GM12873 (cell line): ENCODE measurements around the gene PSMC1.

ENCODE experiments used
- TF ChIP-seq, protein P1 (sequence below): IDR thresholded peaks from 2 replicates; pipeline ENCODE4 v1.5.1; 2012; ENCODE audit warnings: low read depth, mild to moderate bottlenecking, moderate library complexity, low read length, control low read depth; ENCODE audit not compliant: insufficient read depth; ENCODE audit errors: missing control alignments

PSMC1 gene

DNA sequence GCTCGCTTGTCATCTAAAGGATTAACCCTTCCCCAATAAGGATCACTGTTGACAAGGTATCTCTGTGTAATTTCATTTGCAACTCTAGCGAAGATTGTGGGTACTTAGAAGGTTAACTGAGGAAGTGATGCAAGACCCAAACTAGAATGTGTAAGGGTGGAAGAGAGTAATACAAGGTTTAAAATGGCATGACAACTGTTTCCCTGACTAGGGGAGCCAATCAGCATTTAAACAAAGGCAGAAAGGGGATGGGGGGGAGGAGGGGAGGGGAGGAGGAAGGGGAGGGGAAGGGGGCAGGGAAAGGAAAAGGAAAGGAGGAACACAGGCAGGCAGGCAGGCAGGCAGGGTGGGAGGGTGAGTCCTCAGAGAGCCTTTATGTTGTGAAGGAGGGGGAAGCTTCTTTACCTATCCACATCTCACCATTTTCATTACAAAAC, 44.3 kb downstream of the PSMC1 start:
- TF ChIP-seq, protein P1, sequence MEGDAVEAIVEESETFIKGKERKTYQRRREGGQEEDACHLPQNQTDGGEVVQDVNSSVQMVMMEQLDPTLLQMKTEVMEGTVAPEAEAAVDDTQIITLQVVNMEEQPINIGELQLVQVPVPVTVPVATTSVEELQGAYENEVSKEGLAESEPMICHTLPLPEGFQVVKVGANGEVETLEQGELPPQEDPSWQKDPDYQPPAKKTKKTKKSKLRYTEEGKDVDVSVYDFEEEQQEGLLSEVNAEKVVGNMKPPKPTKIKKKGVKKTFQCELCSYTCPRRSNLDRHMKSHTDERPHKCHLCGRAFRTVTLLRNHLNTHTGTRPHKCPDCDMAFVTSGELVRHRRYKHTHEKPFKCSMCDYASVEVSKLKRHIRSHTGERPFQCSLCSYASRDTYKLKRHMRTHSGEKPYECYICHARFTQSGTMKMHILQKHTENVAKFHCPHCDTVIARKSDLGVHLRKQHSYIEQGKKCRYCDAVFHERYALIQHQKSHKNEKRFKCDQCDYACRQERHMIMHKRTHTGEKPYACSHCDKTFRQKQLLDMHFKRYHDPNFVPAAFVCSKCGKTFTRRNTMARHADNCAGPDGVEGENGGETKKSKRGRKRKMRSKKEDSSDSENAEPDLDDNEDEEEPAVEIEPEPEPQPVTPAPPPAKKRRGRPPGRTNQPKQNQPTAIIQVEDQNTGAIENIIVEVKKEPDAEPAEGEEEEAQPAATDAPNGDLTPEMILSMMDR = no peak

DNA sequence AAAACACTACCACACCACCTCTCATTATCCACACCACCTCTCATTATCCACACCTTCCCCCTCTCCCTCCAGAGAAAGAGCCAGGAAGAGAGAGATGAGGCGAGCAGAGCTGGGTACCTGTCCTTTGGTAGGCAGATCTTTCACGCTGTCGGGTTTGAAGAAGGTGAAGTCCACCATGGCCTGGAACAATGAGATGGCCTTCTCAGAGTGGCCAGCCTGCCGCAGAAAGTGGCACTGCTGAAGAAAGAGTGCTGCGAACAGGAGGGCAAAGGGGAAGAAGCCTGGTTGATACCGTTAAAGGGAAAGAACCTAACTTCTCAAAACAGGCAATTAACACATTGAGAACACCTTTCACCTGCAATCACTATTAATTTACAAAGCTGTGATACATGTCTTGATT, 44.8 kb downstream of the PSMC1 start:
- TF ChIP-seq, protein P1 = no peak

DNA sequence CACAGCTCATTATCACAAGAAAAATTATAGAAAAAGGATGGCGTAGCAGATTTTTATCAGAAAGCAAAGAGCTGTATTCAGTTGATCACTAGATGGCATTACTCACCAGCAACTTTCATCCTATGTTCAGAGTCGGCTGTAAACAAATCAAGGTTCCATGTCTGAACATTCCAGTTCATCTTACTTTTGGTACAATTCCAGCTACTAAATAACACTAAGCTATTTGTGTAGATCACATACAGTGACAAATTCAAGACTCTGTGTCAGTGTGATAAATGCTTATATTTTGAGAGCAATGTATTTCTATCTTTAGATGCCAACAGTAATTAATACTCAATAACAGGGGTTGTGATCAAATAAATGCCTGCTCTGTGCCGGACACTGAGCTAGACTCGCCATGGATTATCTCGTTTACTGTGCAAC, 45.3 kb downstream of the PSMC1 start:
- TF ChIP-seq, protein P1 = peak; percentile 32

DNA sequence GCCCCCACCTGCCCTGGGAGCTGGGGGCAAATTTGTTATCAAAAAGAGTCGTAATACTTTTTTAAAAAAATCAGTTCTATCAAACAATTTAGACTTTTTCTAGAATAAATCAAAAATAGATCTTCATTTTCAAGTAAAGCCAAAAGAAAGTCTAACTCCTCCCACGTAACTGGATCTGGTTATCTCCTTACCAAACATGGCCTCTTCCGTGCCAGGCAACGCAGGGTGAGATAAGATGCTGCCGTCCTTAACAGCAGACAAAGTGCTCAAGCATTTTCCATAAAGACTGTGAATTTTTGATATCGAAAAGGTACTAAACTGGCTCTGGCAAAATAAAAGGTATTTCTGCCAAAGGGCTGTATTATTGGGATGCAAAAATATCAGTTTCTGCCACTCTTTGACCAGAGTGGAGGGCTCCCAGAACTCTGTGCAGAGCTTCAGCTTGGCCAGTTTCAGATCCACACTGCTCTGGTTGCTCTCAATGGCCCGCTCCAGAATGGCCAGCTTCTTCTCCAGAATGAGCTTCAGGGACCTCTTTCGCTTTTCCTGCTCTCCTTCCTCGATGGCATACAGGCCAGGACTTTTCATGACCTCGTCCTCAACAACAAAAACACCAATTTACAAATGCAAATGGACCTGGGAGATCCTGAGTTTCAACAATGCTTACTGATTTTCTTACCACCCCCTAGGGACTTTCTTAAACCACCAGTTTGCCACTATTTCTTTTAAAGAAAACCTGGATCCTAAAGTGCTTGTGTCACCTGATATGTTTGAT, 46.4 kb downstream of the PSMC1 start:
- TF ChIP-seq, protein P1 = no peak

DNA sequence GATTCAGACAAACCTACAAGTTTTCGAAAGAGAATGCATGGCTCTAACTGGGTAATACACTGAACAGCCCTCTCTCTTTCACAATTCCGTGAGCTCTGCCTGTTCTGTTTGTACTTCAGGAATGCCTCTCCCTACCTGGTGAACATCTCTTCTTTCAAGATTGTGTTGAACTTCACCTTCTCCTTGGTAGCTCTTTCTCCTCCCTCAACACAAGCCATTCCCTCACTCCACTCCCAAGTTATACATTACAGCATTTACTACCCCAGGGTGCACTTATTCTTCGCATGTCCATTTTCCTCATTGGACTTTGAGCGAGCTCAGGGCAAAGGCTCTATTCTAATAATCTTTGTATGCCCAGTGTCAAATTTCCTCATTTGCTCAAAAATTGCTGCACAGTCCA, 47.1 kb downstream of the PSMC1 start:
- TF ChIP-seq, protein P1 = no peak

DNA sequence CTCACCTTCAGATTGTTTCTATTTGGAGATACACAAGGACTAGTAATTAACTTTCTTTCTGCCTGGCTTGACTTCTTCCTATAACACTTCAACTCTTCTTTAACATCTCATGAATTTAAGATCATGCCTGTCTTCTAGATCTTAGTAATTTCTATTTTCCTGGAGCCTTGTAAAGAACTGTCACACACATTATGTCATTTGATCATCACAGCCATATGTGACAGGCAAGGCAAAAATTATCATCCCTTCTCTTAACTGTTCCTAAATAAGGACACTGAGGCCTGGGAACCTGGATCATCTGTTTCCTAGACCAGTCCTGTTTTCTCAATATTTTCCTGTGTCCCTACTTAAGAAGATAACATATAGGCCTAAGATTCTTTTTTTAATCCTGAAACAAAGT, 48.1 kb downstream of the PSMC1 start:
- TF ChIP-seq, protein P1 = no peak

DNA sequence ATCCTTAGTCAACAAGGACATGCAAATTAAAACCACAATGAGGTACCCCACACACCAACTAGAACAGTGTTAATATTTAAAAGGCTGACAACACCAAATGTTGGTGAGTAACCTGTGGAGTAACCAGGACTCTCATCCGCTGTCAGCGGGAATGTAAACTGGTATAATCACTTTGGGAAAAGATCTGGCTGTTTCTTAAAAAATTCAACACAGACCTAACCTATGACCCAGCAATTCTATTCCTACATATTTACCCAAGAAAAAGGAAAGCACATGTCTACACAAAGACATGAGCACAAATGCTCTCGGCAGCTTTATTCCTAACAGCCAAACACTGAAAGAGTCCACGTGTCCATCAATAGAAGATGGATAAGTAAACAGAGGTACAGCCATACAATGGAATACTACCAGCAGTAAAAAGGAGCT, 48.8 kb downstream of the PSMC1 start:
- TF ChIP-seq, protein P1 = no peak
